Measurements from ENCODE around the gene ITIH3. TPM values are rescaled to one million over a fixed set of nuclear protein-coding genes. Genes with fewer than 3 reads are reported as not detected.

The ITIH3 gene
- total RNA-seq, 5 donors from 2014 or later (not counting 1 experiment from before 2014, with no cell fraction given): 0.23 to 0.88 (median 0.76) TPM; not detected in 2

DNA sequence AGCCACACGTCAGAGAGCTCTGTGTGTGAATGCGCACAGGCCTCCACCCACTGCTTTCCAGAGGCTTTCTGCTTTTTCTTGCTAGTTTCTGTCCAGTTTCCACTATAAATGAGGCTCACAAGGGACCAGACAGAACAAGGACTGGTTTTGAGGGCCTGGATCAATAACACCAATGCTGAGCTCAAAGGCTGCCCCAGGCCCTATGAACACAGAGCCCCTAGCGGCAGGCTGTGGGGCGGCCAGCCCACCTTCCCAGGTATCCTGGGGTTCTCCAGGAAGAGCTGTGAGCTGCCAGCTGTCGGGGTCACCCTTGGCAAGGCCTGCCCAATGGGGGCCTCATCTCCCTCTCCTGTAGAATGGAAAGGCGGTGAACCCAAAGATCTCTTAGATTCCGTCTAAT lies 2.2 kb upstream of the ITIH3 start:
- H3K9me3 Mint-ChIP-seq: no peaks in the 10 kb centered on the region
- ATAC-seq (replicated peaks in 1 of 4) (no peak), DNase-seq (no peak)
- no peak overlapping the region for H3K27ac Mint-ChIP-seq
- no peaks in the 10 kb centered on the region for H3K36me3 ChIP-seq (ENCODE audit: control insufficient read depth in 2 of 2, extremely low read depth in 1 of 2, insufficient read depth in 1 of 2, low read length in 1 of 2)
- no peaks in the 10 kb centered on the region for H3K36me3 Mint-ChIP-seq
- no peak overlapping the region for H3K4me3 ChIP-seq (ENCODE audit: control insufficient read depth in 1 of 2, extremely low read depth in 1 of 2, low read length in 1 of 2)
- no peaks in the 10 kb centered on the region for H3K4me1 Mint-ChIP-seq
- no peaks in the 10 kb centered on the region for H3K27me3 Mint-ChIP-seq
- POLR2A ChIA-PET: no interaction called here
- no peak overlapping the region for H3K4me3 Mint-ChIP-seq
- H3K27ac ChIP-seq (ENCODE audit: low read length): no peak overlapping the region
- 84% methylated on average over 6 of the region's 7 CpGs for WGBS (ENCODE audit: insufficient coverage)
- H3K4me1 ChIP-seq (ENCODE audit: control insufficient read depth in 1 of 2, extremely low read depth in 1 of 2, insufficient read depth in 2 of 2, low read length in 2 of 2): no peaks in the 10 kb centered on the region
- peaks cover 0 to 25% of the 10 kb centered on the region in 2 experiments for H3K27me3 ChIP-seq (replicated peaks in 1 of 2; ENCODE audit: control insufficient read depth in 2 of 2, extremely low read depth in 1 of 2, insufficient read depth in 2 of 2, low read length in 1 of 2)
- CTCF ChIA-PET: no interaction called here
- H3K9me3 ChIP-seq: no peaks in the 10 kb centered on the region

DNA sequence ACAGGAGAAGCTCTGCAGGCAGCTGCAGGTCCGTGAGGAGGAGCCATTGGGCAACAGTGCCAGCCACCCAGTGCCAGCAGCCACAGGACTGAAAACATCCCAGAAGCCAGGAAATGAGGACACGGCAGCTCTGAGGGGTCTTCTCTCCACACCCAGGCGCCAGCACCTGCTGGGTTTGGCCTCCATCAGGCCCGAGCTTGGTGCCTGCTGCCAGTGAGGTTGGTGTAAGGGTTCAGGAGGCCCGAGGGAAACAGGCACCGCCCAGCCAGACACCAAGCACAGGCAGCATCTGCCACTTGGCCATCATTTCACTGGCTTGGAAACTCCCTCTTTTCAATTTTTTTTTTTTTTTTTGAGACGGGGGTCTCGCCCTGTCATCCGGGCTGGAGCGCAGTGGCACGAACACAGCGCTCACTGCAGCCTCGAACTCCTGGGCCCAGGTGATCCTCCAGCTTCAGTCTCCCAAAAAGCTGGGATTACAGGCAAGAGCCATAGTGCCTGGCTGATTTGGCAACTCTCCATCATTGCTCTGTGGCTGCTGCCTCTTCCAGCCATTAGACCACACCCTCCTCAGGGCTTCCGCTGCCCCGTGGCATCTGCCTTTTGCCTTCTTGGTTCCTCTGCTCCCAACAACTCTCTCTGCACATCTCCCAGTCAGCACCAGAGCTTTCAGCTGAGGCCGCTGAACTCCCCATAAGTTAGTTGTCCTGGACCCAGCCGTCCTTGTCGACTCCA lies 1.5 kb upstream of the ITIH3 start:
- CTCF ChIA-PET: no interaction called here

DNA sequence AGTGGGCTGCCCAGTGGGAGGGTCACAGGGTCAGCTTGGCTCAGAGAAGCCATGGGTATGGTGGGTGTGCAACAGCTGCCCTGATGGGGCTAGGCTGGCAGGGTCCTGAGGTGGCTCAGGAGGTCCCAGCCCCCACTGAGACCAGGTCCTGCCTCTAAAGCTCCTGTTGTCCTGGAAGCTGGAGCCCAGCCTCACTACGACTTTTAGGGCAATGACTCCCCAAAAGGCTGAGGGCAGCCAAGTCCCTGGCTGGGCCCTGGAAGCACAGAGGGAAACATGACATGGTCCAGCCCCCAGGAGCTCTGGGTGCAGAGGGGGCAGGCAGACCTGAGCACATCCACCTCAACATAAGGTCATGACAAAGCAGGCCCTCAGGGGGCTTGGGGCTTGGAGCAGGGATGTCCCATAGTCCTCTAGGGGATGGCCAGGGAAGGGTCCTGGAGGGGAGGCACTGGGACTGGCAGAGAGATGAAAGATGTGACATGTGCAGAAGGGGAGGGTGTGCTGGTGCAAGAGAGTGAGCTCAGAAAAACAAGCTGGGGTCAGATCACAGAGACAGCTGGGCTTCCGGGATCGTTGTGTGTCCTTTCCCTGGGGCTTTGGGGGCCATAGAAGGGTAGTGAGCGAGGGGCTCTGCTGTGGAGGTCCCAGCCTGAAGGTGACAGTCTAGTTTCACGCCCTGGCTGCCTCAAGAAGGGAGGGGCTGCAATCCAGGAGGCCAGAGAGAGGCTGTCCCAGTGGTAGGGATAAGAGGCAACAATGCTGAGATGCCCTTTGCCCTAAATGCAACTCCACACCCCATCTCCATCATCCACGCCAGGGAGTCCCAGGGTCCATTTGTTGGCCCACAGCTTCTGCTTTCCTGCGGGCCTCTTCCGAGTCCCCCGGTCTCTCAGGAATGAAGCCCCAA lies 639 bp upstream of the ITIH3 start:
- Mint-ChIP-seq H3K27ac (no peak overlapping the region), H3K4me3 (no peak overlapping the region), H3K36me3 (no peaks in the 10 kb centered on the region), H3K9me3 (no peaks in the 10 kb centered on the region), H3K4me1 (no peaks in the 10 kb centered on the region), H3K27me3 (no peaks in the 10 kb centered on the region)
- H3K27ac ChIP-seq (ENCODE audit: low read length): no peak overlapping the region
- peaks cover 0 to 25% of the 10 kb centered on the region in 2 experiments for H3K27me3 ChIP-seq (replicated peaks in 1 of 2; ENCODE audit: control insufficient read depth in 2 of 2, extremely low read depth in 1 of 2, insufficient read depth in 2 of 2, low read length in 1 of 2)
- CTCF ChIA-PET: no interaction called here
- no peaks in the 10 kb centered on the region for H3K9me3 ChIP-seq
- H3K4me3 ChIP-seq (ENCODE audit: control insufficient read depth in 1 of 2, extremely low read depth in 1 of 2, low read length in 1 of 2): no peak overlapping the region
- POLR2A ChIA-PET: no interaction called here
- H3K36me3 ChIP-seq (ENCODE audit: control insufficient read depth in 2 of 2, extremely low read depth in 1 of 2, insufficient read depth in 1 of 2, low read length in 1 of 2): no peaks in the 10 kb centered on the region
- DNase-seq (no peak), ATAC-seq (replicated peaks in 1 of 4) (no peak)
- no peaks in the 10 kb centered on the region for H3K4me1 ChIP-seq (ENCODE audit: control insufficient read depth in 1 of 2, extremely low read depth in 1 of 2, insufficient read depth in 2 of 2, low read length in 2 of 2)
- 82% methylated on average over 7 of the region's 9 CpGs for WGBS (ENCODE audit: insufficient coverage)

More for the DNA sequence above, 1.5 kb upstream of the ITIH3 start:
- no peak for ATAC-seq (replicated peaks in 1 of 4)
- Mint-ChIP-seq H3K9me3 (no peaks in the 10 kb centered on the region), H3K4me1 (no peaks in the 10 kb centered on the region), H3K36me3 (no peaks in the 10 kb centered on the region), H3K27ac (no peak overlapping the region), H3K4me3 (no peak overlapping the region), H3K27me3 (no peaks in the 10 kb centered on the region)
- Histone ChIP-seq H3K27ac (ENCODE audit: low read length) (no peak overlapping the region), H3K27me3 (replicated peaks in 1 of 2; ENCODE audit: control insufficient read depth in 2 of 2, extremely low read depth in 1 of 2, insufficient read depth in 2 of 2, low read length in 1 of 2) (peaks cover 0 to 25% of the 10 kb centered on the region in 2 experiments), H3K4me1 (ENCODE audit: control insufficient read depth in 1 of 2, extremely low read depth in 1 of 2, insufficient read depth in 2 of 2, low read length in 2 of 2) (no peaks in the 10 kb centered on the region), H3K36me3 (ENCODE audit: control insufficient read depth in 2 of 2, extremely low read depth in 1 of 2, insufficient read depth in 1 of 2, low read length in 1 of 2) (no peaks in the 10 kb centered on the region), H3K9me3 (no peaks in the 10 kb centered on the region), H3K4me3 (ENCODE audit: control insufficient read depth in 1 of 2, extremely low read depth in 1 of 2, low read length in 1 of 2) (no peak overlapping the region)
- 85% methylated on average over 11 of the region's 18 CpGs for WGBS (ENCODE audit: insufficient coverage)
- no peak for DNase-seq
- POLR2A ChIA-PET: no interaction called here

DNA sequence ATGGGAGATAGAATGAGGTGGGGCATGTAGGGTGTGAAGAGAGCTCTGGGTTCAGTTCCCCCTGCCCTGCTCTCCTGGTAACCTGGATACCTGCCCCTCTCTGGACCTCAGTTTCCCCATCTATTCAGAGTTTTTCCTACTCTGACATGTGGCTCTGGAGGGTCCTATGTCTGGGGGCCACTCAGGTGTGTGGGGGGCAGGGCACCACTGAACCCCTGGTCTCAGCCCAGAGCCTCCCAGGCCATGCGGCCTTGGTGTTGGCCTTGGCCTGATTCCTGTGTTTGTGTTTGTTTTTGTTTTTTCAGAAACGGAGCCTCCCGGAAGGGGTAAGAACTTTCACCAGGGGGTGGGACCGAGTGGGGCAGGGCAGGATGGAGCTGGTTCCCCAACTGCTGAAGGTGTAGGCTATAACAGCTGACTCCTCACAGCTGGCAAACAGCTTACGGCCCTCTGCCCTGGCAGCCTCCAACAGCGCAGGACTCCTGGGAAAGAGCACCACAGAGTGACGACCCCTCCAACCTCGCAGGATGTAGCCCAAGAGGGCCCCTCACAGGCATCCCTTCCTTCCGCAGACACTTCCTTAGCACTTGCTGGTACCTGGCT lies 803 bp downstream of the ITIH3 start:
- Histone ChIP-seq H3K27ac (ENCODE audit: low read length) (no peak overlapping the region), H3K36me3 (ENCODE audit: control insufficient read depth in 2 of 2, extremely low read depth in 1 of 2, insufficient read depth in 1 of 2, low read length in 1 of 2) (no peaks in the 10 kb centered on the region), H3K4me1 (ENCODE audit: control insufficient read depth in 1 of 2, extremely low read depth in 1 of 2, insufficient read depth in 2 of 2, low read length in 2 of 2) (no peaks in the 10 kb centered on the region), H3K4me3 (ENCODE audit: control insufficient read depth in 1 of 2, extremely low read depth in 1 of 2, low read length in 1 of 2) (no peak overlapping the region), H3K27me3 (replicated peaks in 1 of 2; ENCODE audit: control insufficient read depth in 2 of 2, extremely low read depth in 1 of 2, insufficient read depth in 2 of 2, low read length in 1 of 2) (peaks cover 0 to 24% of the 10 kb centered on the region in 2 experiments), H3K9me3 (no peaks in the 10 kb centered on the region)
- 100% methylated on average over 1 of the region's 9 CpGs for WGBS (ENCODE audit: insufficient coverage)
- POLR2A ChIA-PET: no interaction called here
- DNase-seq (no peak), ATAC-seq (replicated peaks in 1 of 4) (no peak)
- CTCF ChIA-PET: interaction anchor here in 1 of 2 donors (0.6 kb wide), 1 partner anchor 611 kb away, joined by 3 read pairs; no protein-coding TSS in a partner anchor
- Mint-ChIP-seq H3K27ac (no peak overlapping the region), H3K27me3 (no peaks in the 10 kb centered on the region), H3K36me3 (no peaks in the 10 kb centered on the region), H3K4me3 (no peak overlapping the region), H3K4me1 (no peaks in the 10 kb centered on the region), H3K9me3 (no peaks in the 10 kb centered on the region)

DNA sequence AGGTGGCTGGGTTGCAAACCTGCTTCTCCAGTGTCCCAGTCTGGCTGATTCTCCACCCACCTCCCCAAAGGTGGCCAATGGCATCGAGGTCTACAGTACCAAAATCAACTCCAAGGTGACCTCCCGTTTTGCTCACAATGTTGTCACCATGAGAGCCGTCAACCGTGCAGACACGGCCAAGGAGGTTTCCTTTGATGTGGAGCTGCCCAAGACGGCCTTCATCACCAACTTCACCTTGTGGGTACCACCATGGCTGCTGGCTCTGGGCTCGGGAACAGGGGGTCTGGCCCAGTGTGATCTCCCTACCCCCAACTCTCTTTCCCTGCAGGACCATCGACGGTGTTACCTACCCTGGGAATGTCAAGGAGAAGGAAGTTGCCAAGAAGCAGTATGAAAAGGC lies 1.8 kb downstream of the ITIH3 start:
- Mint-ChIP-seq H3K9me3 (no peaks in the 10 kb centered on the region), H3K27me3 (no peaks in the 10 kb centered on the region), H3K4me1 (no peaks in the 10 kb centered on the region), H3K4me3 (no peak overlapping the region), H3K36me3 (no peaks in the 10 kb centered on the region), H3K27ac (no peak overlapping the region)
- ATAC-seq (replicated peaks in 1 of 4) (no peak), DNase-seq (no peak)
- H3K36me3 ChIP-seq (ENCODE audit: control insufficient read depth in 2 of 2, extremely low read depth in 1 of 2, insufficient read depth in 1 of 2, low read length in 1 of 2): no peaks in the 10 kb centered on the region
- WGBS (ENCODE audit: insufficient coverage): 75% methylated on average over 5 of the region's 9 CpGs
- H3K27me3 ChIP-seq (replicated peaks in 1 of 2; ENCODE audit: control insufficient read depth in 2 of 2, extremely low read depth in 1 of 2, insufficient read depth in 2 of 2, low read length in 1 of 2): peaks cover 0 to 21% of the 10 kb centered on the region in 2 experiments
- H3K27ac ChIP-seq (ENCODE audit: low read length): no peak overlapping the region
- no peak overlapping the region for H3K4me3 ChIP-seq (ENCODE audit: control insufficient read depth in 1 of 2, extremely low read depth in 1 of 2, low read length in 1 of 2)
- no peaks in the 10 kb centered on the region for H3K4me1 ChIP-seq (ENCODE audit: control insufficient read depth in 1 of 2, extremely low read depth in 1 of 2, insufficient read depth in 2 of 2, low read length in 2 of 2)
- ChIA-PET CTCF (no interaction called here), POLR2A (no interaction called here)
- no peaks in the 10 kb centered on the region for H3K9me3 ChIP-seq

DNA sequence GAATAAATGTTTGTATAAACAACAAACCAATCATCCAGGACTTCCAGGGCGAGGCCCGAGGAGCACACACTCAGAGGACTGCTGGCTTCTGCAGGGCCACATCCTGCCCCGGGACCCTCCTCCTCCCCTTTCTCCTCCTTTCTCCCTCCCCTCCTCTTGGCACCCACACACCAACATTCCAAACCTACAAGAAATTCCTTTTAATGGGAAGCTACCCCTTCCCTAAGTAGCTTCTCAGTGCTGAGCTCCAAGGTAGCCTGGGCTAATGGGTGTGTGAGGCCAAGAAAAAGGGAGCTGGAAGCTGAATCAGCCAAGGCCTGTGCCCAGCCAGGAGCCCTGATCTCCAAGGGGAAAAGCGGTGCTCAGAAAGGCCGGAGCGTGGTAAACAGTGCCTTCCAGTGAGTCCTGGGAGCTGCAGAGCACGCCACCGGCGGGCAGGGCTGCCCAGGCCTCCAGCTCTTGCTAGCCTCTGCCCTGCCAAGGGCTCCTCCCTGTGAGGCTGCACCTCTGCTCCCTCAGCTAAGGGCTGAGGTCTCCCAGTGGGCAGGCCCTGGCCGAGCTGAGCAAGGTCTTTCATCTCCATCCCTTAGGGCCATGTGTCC lies 3.9 kb downstream of the ITIH3 start:
- H3K4me1 ChIP-seq (ENCODE audit: control insufficient read depth in 1 of 2, extremely low read depth in 1 of 2, insufficient read depth in 2 of 2, low read length in 2 of 2): no peaks in the 10 kb centered on the region
- CTCF ChIA-PET: interaction anchor here in 1 of 2 donors (1.7 kb wide), 1 partner anchor 13 kb away, joined by 4 read pairs; no protein-coding TSS in a partner anchor
- POLR2A ChIA-PET: no interaction called here
- H3K4me1 Mint-ChIP-seq: no peaks in the 10 kb centered on the region
- DNase-seq (no peak), ATAC-seq (replicated peaks in 1 of 4) (no peak)
- 79% methylated on average over 8 of the region's 10 CpGs for WGBS (ENCODE audit: insufficient coverage)
- no peaks in the 10 kb centered on the region for H3K36me3 Mint-ChIP-seq
- H3K27me3 ChIP-seq (replicated peaks in 1 of 2; ENCODE audit: control insufficient read depth in 2 of 2, extremely low read depth in 1 of 2, insufficient read depth in 2 of 2, low read length in 1 of 2): peaks cover 0 to 12% of the 10 kb centered on the region in 2 experiments
- no peaks in the 10 kb centered on the region for H3K27me3 Mint-ChIP-seq
- no peaks in the 10 kb centered on the region for H3K9me3 Mint-ChIP-seq
- no peak overlapping the region for H3K27ac ChIP-seq (ENCODE audit: low read length)
- no peak overlapping the region for H3K4me3 Mint-ChIP-seq
- no peaks in the 10 kb centered on the region for H3K36me3 ChIP-seq (ENCODE audit: control insufficient read depth in 2 of 2, extremely low read depth in 1 of 2, insufficient read depth in 1 of 2, low read length in 1 of 2)
- H3K4me3 ChIP-seq (ENCODE audit: control insufficient read depth in 1 of 2, extremely low read depth in 1 of 2, low read length in 1 of 2): no peak overlapping the region
- H3K27ac Mint-ChIP-seq: no peak overlapping the region
- no peaks in the 10 kb centered on the region for H3K9me3 ChIP-seq

Measured in T-cell (primary cell).